Measurements from ENCODE around the gene EXOC1.

EXOC1 gene

GRCh38 chr4:55857586-55857985, 4.1 kb downstream of the EXOC1 start:
- DNase-seq (ENCODE audit: low read depth): no peak

GRCh38 chr4:55859711-55860110, 6.3 kb downstream of the EXOC1 start:
- no peak for DNase-seq (ENCODE audit: low read depth)

- DNase-seq (ENCODE audit: low read depth): no peak
These were observed 11.3 kb downstream of the EXOC1 start for GRCh38 chr4:55864577-55865223.

GRCh38 chr4:55865228-55865806, 11.9 kb downstream of the EXOC1 start:
- no peak for DNase-seq (ENCODE audit: low read depth)

GRCh38 chr4:55866290-55866907, 13.0 kb downstream of the EXOC1 start:
- DNase-seq (ENCODE audit: low read depth): peak; percentile 78

GRCh38 chr4:55866973-55867574, 13.6 kb downstream of the EXOC1 start:
- DNase-seq (ENCODE audit: low read depth): no peak

GRCh38 chr4:55868581-55869090, 15.2 kb downstream of the EXOC1 start:
- DNase-seq (ENCODE audit: low read depth): no peak

- DNase-seq (ENCODE audit: low read depth): no peak
These were observed 17.9 kb downstream of the EXOC1 start for GRCh38 chr4:55871299-55871800.

GRCh38 chr4:55874831-55875230, 21.4 kb downstream of the EXOC1 start:
- DNase-seq (ENCODE audit: low read depth): no peak

GRCh38 chr4:55876387-55876786, 22.9 kb downstream of the EXOC1 start:
- DNase-seq (ENCODE audit: low read depth): no peak

- no peak for DNase-seq (ENCODE audit: low read depth)
These were observed 25.8 kb downstream of the EXOC1 start for GRCh38 chr4:55879224-55879623.

GRCh38 chr4:55880652-55881280, 27.3 kb downstream of the EXOC1 start:
- DNase-seq (ENCODE audit: low read depth): no peak

GRCh38 chr4:55884093-55884850, 30.8 kb downstream of the EXOC1 start:
- DNase-seq (ENCODE audit: low read depth): no peak

GRCh38 chr4:55884851-55885219, 31.4 kb downstream of the EXOC1 start:
- DNase-seq (ENCODE audit: low read depth): no peak

GRCh38 chr4:55887594-55887993, 34.1 kb downstream of the EXOC1 start:
- no peak for DNase-seq (ENCODE audit: low read depth)

GRCh38 chr4:55892156-55892555, 38.7 kb downstream of the EXOC1 start:
- DNase-seq (ENCODE audit: low read depth): no peak

GRCh38 chr4:55896622-55897021, 43.2 kb downstream of the EXOC1 start:
- no peak for DNase-seq (ENCODE audit: low read depth)

GRCh38 chr4:55902677-55903076, 49.2 kb downstream of the EXOC1 start:
- no peak for DNase-seq (ENCODE audit: low read depth)

GRCh38 chr4:55903577-55903976, 50.1 kb downstream of the EXOC1 start:
- no peak for DNase-seq (ENCODE audit: low read depth)

- DNase-seq (ENCODE audit: low read depth): no peak
These were observed 51.1 kb downstream of the EXOC1 start for GRCh38 chr4:55904576-55904975.

- no peak for DNase-seq (ENCODE audit: low read depth)
These were observed 52.9 kb downstream of the EXOC1 start for GRCh38 chr4:55906323-55906722.

- no peak for DNase-seq (ENCODE audit: low read depth)
These were observed 53.5 kb downstream of the EXOC1 start for GRCh38 chr4:55906989-55907388.

Measured in GM04503 (cell line).